Naive B cell (primary cell): ENCODE data around the gene C12orf75. TPM values are rescaled to one million over a fixed set of nuclear protein-coding genes. Genes with fewer than 3 reads are reported as not detected.

Experiments
- ATAC-seq, 2 donors: fragments of 150-1000 bp; cut with Tn5 transposase; 2 replicates each; pipeline ENCODE4 v1.10.0; 2021; ENCODE audit warnings: low read depth in 2 of 2, mild to moderate bottlenecking in 2 of 2, moderate library complexity in 2 of 2
- DNase-seq: peaks from one replicate; pipeline ENCODE4 v3.0.0; 2022
- H3K27ac Mint-ChIP-seq, 6 donors: one replicate each; pipeline ENCODE4 v1.8.0; 2020 to 2022; ENCODE audit warnings: mild to moderate bottlenecking in 6 of 6, mixed read lengths in 6 of 6, moderate library complexity in 5 of 6, inconsistent platforms in 2 of 6
- H3K27me3 Mint-ChIP-seq, 3 donors: one replicate each; pipeline ENCODE4 v1.8.0; 2021 to 2022; ENCODE audit warnings: mixed read lengths in 3 of 3, mild to moderate bottlenecking in 1 of 3
- H3K36me3 Mint-ChIP-seq, 2 donors: one replicate each; pipeline ENCODE4 v1.8.0; 2020 to 2022; ENCODE audit warnings: mixed read lengths in 2 of 2, inconsistent platforms in 1 of 2, mild to moderate bottlenecking in 1 of 2
- H3K4me1 Mint-ChIP-seq, 3 donors: one replicate each; pipeline ENCODE4 v1.8.0; 2020 to 2022; ENCODE audit warnings: mixed read lengths in 3 of 3, inconsistent platforms in 1 of 3, mild to moderate bottlenecking in 1 of 3, moderate library complexity in 1 of 3
- H3K4me3 Mint-ChIP-seq, 8 donors: one replicate each; pipeline ENCODE4 v1.8.0; 2020 to 2022; ENCODE audit warnings: mild to moderate bottlenecking in 8 of 8, mixed read lengths in 8 of 8, moderate library complexity in 8 of 8, inconsistent platforms in 2 of 8
- H3K9me3 Mint-ChIP-seq, 7 donors: one replicate each; pipeline ENCODE4 v1.8.0; 2020 to 2022; ENCODE audit warnings: mixed read lengths in 7 of 7, mild to moderate bottlenecking in 5 of 7, inconsistent platforms in 2 of 7, moderate library complexity in 1 of 7
- polyA plus RNA-seq, 6 donors: library from polyadenylated mRNA; unstranded; fragments of 300-500 nt; fragmentation: Illumina TruSeq; gene quantifications; one replicate each; pipeline ENCODE4 v1.2.3, GENCODE V29; 2021; ENCODE audit warnings: low read depth in 6 of 6

C12orf75 gene
- polyA plus RNA-seq, 6 donors from 2014 or later, result 10.9 to 56.4 (median 29.5) TPM

DNA sequence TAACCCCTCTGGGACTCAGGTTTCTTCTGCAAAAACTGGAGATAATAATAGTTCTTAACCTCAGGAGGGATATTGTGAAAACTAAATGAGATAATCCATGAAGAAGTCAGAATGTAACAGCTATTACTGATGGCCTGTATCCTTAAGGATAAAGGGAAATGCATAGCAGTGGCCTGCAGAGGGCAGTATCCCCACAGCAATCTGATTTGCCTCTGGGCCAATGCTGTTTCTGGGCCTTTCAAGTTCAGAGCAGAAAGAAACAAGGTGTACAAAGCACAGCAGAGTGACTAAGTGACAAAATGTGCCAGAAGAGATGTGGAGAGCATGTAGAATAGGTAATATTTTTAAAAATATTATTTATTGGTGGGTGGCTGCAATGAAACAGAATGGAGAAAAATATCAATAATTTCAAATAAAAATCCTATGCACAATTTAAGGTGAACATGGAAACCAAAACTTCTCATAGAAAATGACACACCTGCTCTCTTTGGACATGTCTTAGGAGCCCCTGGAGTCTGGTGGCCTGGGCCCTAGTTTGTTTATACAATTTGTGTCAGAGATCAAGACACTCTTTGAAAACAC lies 90.3 kb downstream of the C12orf75 start:
- no peaks in the 10 kb centered on the region for H3K36me3 Mint-ChIP-seq
- H3K9me3 Mint-ChIP-seq, result no peaks in the 10 kb centered on the region
- no peak overlapping the region for H3K4me3 Mint-ChIP-seq
- H3K4me1 Mint-ChIP-seq, result no peaks in the 10 kb centered on the region
- no peak overlapping the region for H3K27ac Mint-ChIP-seq
- DNase-seq (peak; percentile 34), ATAC-seq (peak; percentile 25 to 40)
- H3K27me3 Mint-ChIP-seq, result peaks cover 18 to 35% (median 35%) of the 10 kb centered on the region in 3 donors

Other genes starting within 250 kb of the C12orf75 start
- gene ALDH1L2, start 246.2 kb upstream of the C12orf75 start, polyA plus RNA-seq, result not detected
- 100 to 1,000 TPM in 4 of 6 donors, 10 to 100 TPM in 2; 84.7 to 131 (median 125) TPM for gene WASHC4, start 223.0 kb upstream of the C12orf75 start, polyA plus RNA-seq
- gene APPL2, start 94.5 kb upstream of the C12orf75 start, polyA plus RNA-seq, result 10 to 100 TPM; 13.2 to 18.0 (median 14.7) TPM